Frontal cortex (tissue), 4 donors: Measurements from ENCODE around the gene DISP2. TPM values are rescaled to one million over a fixed set of nuclear protein-coding genes. Genes with fewer than 3 reads are reported as not detected.

Experiments
- DNase-seq, 2 donors: peaks; one replicate each; pipeline ENCODE4 v3.0.0; 2012; ENCODE audit warnings: low spot score in 2 of 2
- FAIRE-seq: peaks from 2 replicates; lab custom pipeline; 2012; peaks lifted over from hg19 to GRCh38; lab: Jason Lieb, UNC
- total RNA-seq: library from RNA; depleted of rRNA; stranded (reverse); fragments of >200 nt; gene quantifications from one replicate; pipeline ENCODE4 v1.2.3, GENCODE V29; 2014
- donor health status: control.
- donor health status: control.
- donor health status: control.

Gene DISP2
- total RNA-seq, 1 donor from 2014 or later = 5.3 TPM

DNA sequence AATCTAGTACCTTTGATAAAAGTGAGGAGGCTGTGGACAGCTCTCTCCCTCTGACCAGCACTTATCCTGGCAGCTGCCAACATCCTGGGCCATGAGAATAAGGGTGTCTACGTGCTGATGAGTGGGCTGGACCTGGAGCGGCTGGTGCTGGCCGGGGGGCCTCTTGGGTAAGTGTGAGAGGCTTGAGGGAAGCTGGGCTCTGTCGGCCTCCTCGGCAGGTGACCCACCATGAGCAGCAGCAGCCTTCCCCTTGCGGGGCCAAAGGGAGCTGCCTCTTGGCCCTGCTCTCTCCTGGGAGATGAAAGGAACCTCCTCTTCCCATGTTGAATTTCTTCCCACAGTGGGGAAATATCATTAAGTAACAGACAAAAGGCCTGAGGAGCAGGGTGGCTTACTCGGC is 56.8 kb downstream of the DISP2 start:
- DNase-seq (no peak), FAIRE-seq (no peak)

DNA sequence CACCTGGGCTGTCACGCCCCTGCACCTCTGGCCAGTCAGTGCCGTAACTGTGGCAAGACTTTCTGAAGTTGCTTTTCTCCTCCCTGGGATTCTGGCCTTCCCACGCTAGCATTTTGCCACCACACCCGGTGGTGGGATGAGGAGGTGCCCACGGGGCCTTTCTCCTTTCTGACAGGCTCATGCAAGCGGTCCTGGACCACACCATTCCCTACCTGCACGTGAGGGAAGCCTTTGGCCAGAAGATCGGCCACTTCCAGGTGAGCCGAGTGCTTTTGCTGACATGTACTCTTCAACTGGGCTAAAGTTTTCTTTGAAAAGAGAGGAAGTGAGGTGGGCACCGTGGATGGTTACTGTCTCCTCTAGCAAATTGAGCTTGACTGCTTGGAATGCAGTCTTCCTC is 57.2 kb downstream of the DISP2 start:
- FAIRE-seq = no peak
- no peak for DNase-seq

GRCh38 chr15:40416056-40416455 is 58.0 kb downstream of the DISP2 start:
- no peak for DNase-seq
- no peak for FAIRE-seq

GRCh38 chr15:40418126-40418525 is 60.1 kb downstream of the DISP2 start:
- FAIRE-seq (no peak), DNase-seq (no peak)

DNA sequence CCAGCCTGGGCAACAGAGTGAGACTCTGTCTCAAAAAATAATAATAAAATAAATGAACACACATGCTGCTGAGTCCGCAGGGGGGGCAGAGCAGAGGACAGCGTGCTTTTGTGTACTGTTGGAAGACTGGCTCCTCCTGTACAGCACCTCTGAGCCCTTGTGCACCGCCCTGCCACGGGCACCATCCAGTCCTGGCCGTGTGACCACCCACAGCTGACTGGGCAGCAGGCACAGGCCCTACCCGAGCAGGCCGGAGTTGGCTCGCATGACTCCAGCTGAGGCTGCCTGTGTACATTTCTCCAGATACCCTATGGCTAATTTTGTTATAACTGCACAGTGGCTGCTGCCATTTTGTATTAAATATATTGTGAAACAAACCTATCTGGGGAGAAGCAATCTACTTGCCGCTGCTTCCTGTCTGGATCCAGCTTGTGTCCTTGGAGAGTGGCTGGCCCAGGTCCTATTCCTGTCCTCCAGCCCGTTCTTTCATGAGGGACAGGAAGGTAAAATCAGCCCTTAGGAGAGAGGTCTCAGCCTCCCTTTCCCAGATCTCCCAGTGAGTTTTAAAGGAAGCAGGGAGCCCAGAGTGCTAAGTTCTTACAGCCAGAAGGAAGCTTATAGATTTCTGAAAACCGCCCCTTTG is 62.2 kb downstream of the DISP2 start:
- FAIRE-seq (no peak), DNase-seq (no peak)

DNA sequence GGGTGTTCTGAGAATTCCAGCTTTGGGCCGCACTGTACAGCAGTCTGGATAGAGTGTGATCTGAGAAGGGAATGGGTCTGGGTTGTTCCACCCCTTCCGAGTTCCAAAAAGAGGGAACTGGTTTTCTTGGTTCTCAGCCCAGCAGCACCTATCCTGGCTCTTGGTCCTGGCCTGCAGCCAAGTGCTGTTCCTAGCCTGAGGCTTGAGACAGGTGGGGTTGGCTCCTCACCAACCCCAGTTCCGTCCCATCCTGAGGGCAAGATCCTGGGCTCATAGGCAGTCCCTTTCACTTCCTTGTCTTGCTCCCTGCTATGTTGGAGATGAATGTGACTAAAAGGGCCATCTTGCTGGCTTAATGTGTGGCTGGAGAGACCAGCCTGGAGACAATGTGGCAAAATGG is 62.8 kb downstream of the DISP2 start:
- no peak for FAIRE-seq
- DNase-seq = no peak

DNA sequence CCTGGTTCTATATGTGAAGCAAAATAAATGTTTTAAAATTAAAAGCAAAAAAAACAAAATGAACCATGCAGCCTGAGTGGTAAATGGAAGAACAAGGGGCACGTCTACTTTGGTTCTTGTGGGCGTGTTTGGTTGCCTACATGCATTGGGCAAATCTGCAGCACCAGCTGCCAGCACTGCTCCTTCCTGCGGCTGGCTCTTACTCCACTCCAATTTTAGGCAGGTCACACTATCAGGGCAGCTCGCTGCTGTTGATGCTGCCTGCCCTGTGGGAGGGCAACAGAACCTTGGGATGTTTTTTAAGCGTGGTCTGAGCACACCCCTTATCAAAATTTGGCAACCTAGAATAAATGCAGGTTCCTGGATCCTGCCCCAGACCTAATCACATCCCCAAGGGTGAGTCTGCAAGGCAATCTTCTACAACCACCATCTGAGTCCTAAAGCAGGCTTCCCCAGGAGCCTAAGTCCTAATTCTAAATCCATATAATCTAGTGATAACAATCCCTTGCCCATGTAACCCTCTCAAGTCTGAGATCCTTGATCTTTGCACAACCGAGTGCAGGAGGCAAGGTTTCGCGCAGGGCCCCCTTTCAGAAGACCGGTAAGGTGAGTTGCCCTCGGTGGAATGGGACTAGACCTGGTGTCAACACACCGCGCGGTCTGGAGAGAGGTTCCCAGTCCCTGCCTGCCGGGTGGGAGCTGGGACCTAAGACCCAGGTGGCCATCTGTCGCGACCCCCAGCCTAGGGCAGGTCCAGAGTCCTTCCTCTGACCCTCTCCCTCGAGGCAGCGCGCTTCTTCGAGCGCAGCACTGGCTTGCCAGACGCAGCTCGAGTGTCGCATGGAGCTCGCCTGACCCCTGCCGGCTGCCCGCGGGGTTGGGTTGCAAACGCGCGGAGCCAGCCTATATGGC is 63.5 kb downstream of the DISP2 start:
- FAIRE-seq = no peak

GRCh38 chr15:40424483-40425115 is 66.6 kb downstream of the DISP2 start:
- no peak for FAIRE-seq

More for the DNA sequence above, 63.5 kb downstream of the DISP2 start:
- peak in 1 of 2 donors; percentile 85 for DNase-seq

DNA sequence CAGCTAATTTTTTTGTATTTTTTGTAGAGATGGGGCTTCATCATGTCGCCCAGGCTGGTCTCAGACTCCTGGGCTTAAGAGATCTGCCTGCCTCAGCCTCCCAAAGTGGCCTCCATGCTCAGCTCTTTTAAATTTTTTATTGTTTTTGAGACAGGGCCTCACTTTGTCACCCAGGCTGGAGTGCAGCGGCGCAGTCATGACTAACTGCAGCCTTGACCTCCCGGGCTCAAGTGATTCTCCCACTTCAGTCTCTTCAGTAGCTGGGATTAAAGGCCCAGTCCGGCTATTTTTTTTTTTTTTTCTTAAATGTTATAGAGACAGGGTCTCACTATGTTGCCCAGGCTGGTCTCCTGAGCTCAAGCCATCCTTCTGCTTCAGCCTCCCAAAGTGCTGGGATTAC is 67.7 kb downstream of the DISP2 start:
- FAIRE-seq (no peak), DNase-seq (no peak)

More at GRCh38 chr15:40424483-40425115, 66.6 kb downstream of the DISP2 start:
- DNase-seq = no peak

GRCh38 chr15:40427188-40427587 is 69.2 kb downstream of the DISP2 start:
- DNase-seq (no peak), FAIRE-seq (no peak)

- FAIRE-seq (no peak), DNase-seq (no peak)
These were observed 70.2 kb downstream of the DISP2 start for GRCh38 chr15:40428185-40428584.

Other genes with a start within 250 kb of the DISP2 start
- gene BMF, start 249.3 kb upstream of the DISP2 start, total RNA-seq = 2.9 TPM
- gene BUB1B, start 197.2 kb upstream of the DISP2 start, total RNA-seq = 11.4 TPM
- 11.8 TPM for gene PAK6, start 119.2 kb upstream of the DISP2 start, total RNA-seq
- 2.0 TPM for gene ANKRD63, start 75.2 kb upstream of the DISP2 start, total RNA-seq
- gene PLCB2, start 50.3 kb upstream of the DISP2 start, total RNA-seq = 4.1 TPM
- 10.6 TPM for gene INAFM2, start 34.5 kb upstream of the DISP2 start, total RNA-seq
- 0.41 TPM for gene CCDC9B, start 17.3 kb upstream of the DISP2 start, total RNA-seq
- gene PHGR1, start 7.2 kb upstream of the DISP2 start, total RNA-seq = not detected
- gene KNSTRN, start 24.5 kb downstream of the DISP2 start, total RNA-seq = 22.4 TPM
- gene IVD, start 47.6 kb downstream of the DISP2 start, total RNA-seq = 15.1 TPM
- gene BAHD1, start 82.7 kb downstream of the DISP2 start, total RNA-seq = 7.3 TPM
- 0.82 TPM for gene CHST14, start 112.8 kb downstream of the DISP2 start, total RNA-seq
- 23.6 TPM for gene CCDC32, start 206.8 kb downstream of the DISP2 start, total RNA-seq
- 15.9 TPM for gene RPUSD2, start 211.1 kb downstream of the DISP2 start, total RNA-seq
- 6.5 TPM for gene KNL1, start 236.0 kb downstream of the DISP2 start, total RNA-seq